Neural cell (in vitro differentiated cells): ENCODE measurements around the gene PTPRN2. TPM values are rescaled to one million over a fixed set of nuclear protein-coding genes. Genes with fewer than 3 reads are reported as not detected.

ENCODE experiments used
- H2AFZ ChIP-seq: fragments of 200-600, 300-800 bp; sonication (generic), shearing (Covaris generic); 2 replicates; pipeline ENCODE4 v1.6.0; 2014; ENCODE audit warnings: low read depth, mild to moderate bottlenecking, antibody characterized with exemption, low read length, moderate library complexity
- H3F3A ChIP-seq: fragments of 200-600 bp; shearing (Covaris generic); 2 replicates; pipeline ENCODE4 v1.6.1; 2016; ENCODE audit warnings: mild to moderate bottlenecking, moderate library complexity, mixed read lengths, antibody characterized with exemption, low read length; ENCODE audit not compliant: insufficient read depth, poor library complexity, severe bottlenecking
- H3K27ac ChIP-seq: fragments of 200-600, 300-800 bp; sonication (generic), shearing (Covaris generic); 2 replicates; pipeline ENCODE4 v1.5.1; 2014; ENCODE audit warnings: mild to moderate bottlenecking, low read length, moderate library complexity
- H3K27me3 ChIP-seq: fragments of 300-800, 200-600 bp; sonication (generic), shearing (Covaris generic); 2 replicates; pipeline ENCODE4 v1.6.0; 2014; ENCODE audit warnings: mild to moderate bottlenecking, low read depth, low read length, moderate library complexity; ENCODE audit not compliant: insufficient read depth
- H3K36me3 ChIP-seq: fragments of 300-800, 200-600 bp; sonication (generic), shearing (Covaris generic); 2 replicates; pipeline ENCODE4 v1.5.1; 2014; ENCODE audit warnings: mild to moderate bottlenecking, antibody characterized with exemption, low read length, moderate library complexity; ENCODE audit not compliant: insufficient read depth
- H3K4me2 ChIP-seq: fragments of 300-800, 200-600 bp; sonication (generic), shearing (Covaris generic); 2 replicates; pipeline ENCODE4 v1.6.0; 2014; ENCODE audit warnings: mild to moderate bottlenecking, low read length
- H3K4me3 ChIP-seq: fragments of 300-800, 200-600 bp; sonication (generic), shearing (Covaris generic); 2 replicates; pipeline ENCODE4 v1.5.1; 2014; ENCODE audit warnings: mild to moderate bottlenecking, low read length, moderate library complexity
- H3K79me2 ChIP-seq: fragments of 200-600 bp; shearing (Covaris generic); replicated peaks from 2 replicates; pipeline ENCODE4 v1.6.0; 2014; ENCODE audit warnings: mild to moderate bottlenecking, low read length, moderate library complexity; ENCODE audit not compliant: insufficient read depth
- H3K9ac ChIP-seq: fragments of 300-800, 200-600 bp; sonication (generic), shearing (Covaris generic); 2 replicates; pipeline ENCODE4 v1.6.1; 2016; ENCODE audit warnings: mild to moderate bottlenecking, low read length, mixed read lengths
- H3K9me2 ChIP-seq: fragments of 200-600 bp; shearing (Covaris generic); 2 replicates; pipeline ENCODE4 v1.6.1; 2016; ENCODE audit warnings: mild to moderate bottlenecking, low read length, mixed read lengths; ENCODE audit not compliant: insufficient read depth
- H3K9me3 ChIP-seq: fragments of 200-600, 300-800 bp; sonication (generic), shearing (Covaris generic); 2 replicates; pipeline ENCODE4 v1.6.1; 2016; ENCODE audit warnings: mild to moderate bottlenecking, mixed run types, low read length, moderate library complexity, mixed read lengths
- H4K20me1 ChIP-seq: fragments of 200-600 bp; shearing (Covaris generic); 2 replicates; pipeline ENCODE4 v1.6.1; 2016; ENCODE audit warnings: mild to moderate bottlenecking, mixed run types; ENCODE audit not compliant: insufficient read depth
- EP300 ChIP-seq: fragments of 450-650 bp; conservative IDR thresholded peaks from 2 replicates; pipeline ENCODE4 v1.6.1; 2014; ENCODE audit warnings: antibody characterized with exemption, mild to moderate bottlenecking, moderate library complexity; ENCODE audit not compliant: poor library complexity, severe bottlenecking
- MXI1 ChIP-seq: fragments of 450-650 bp; conservative IDR thresholded peaks from 2 replicates; pipeline ENCODE4 v1.6.1; 2014; ENCODE audit warnings: antibody characterized with exemption, mild to moderate bottlenecking; ENCODE audit not compliant: poor library complexity, severe bottlenecking
- POLR2AphosphoS5 ChIP-seq: IDR thresholded peaks from 2 replicates; pipeline ENCODE4 v1.6.1; 2012
- polyA plus RNA-seq: library from polyadenylated mRNA; depleted of rRNA; stranded (reverse); fragments of >200 nt; gene quantifications from 2 replicates; pipeline ENCODE4 v1.2.3, GENCODE V29; 2014
- TF ChIP-seq, protein P1 (sequence below): fragments of 450-650 bp; IDR thresholded peaks from 2 replicates; pipeline ENCODE4 v1.5.1; 2014; ENCODE audit warnings: antibody characterized with exemption, mild to moderate bottlenecking, moderate library complexity; ENCODE audit not compliant: poor library complexity, severe bottlenecking
- TF ChIP-seq, protein P2 (sequence below): IDR thresholded peaks from 2 replicates; pipeline ENCODE4 v1.6.1; 2012; ENCODE audit warnings: borderline replicate concordance

PTPRN2 gene
- polyA plus RNA-seq, 1 donor from 2014 or later, result 31.0 TPM

DNA sequence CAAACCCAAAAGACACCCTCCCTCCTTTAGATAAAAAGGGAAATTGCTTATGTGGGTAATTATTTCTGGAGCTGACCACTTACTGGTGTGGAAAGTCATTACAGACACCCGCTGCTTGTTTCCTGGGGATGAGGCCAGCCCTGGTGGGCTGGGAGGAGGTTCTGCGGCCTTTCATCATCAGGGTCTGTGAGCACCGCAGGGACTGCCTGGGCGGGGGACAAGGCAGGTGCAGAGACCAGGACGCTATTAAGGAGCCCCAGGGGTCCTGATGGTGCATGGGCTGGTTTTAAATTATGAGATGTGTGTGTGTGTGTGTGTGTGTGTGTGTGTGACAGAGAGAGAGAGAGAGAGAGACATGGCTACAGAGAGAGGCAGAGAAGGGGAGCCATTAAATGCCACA lies 1079.6 kb downstream of the PTPRN2 start:
- Histone ChIP-seq H3K27me3 (no peaks in the 10 kb centered on the region), H2AFZ (no peak overlapping the region), H3K9me3 (no peaks in the 10 kb centered on the region), H3K9me2 (no peaks in the 10 kb centered on the region), H3K36me3 (no peaks in the 10 kb centered on the region), H3K79me2 (no peaks in the 10 kb centered on the region), H3K4me2 (no peak overlapping the region), H3F3A (no peaks in the 10 kb centered on the region), H4K20me1 (no peaks in the 10 kb centered on the region), H3K27ac (peak overlapping the region; percentile 34), H3K4me3 (no peak overlapping the region), H3K9ac (no peak overlapping the region)
- TF ChIP-seq POLR2AphosphoS5 (no peak), MXI1 (no peak), EP300 (peak; percentile 9)
- TF ChIP-seq, protein P1, sequence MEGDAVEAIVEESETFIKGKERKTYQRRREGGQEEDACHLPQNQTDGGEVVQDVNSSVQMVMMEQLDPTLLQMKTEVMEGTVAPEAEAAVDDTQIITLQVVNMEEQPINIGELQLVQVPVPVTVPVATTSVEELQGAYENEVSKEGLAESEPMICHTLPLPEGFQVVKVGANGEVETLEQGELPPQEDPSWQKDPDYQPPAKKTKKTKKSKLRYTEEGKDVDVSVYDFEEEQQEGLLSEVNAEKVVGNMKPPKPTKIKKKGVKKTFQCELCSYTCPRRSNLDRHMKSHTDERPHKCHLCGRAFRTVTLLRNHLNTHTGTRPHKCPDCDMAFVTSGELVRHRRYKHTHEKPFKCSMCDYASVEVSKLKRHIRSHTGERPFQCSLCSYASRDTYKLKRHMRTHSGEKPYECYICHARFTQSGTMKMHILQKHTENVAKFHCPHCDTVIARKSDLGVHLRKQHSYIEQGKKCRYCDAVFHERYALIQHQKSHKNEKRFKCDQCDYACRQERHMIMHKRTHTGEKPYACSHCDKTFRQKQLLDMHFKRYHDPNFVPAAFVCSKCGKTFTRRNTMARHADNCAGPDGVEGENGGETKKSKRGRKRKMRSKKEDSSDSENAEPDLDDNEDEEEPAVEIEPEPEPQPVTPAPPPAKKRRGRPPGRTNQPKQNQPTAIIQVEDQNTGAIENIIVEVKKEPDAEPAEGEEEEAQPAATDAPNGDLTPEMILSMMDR, result no peak
- TF ChIP-seq, protein P2, sequence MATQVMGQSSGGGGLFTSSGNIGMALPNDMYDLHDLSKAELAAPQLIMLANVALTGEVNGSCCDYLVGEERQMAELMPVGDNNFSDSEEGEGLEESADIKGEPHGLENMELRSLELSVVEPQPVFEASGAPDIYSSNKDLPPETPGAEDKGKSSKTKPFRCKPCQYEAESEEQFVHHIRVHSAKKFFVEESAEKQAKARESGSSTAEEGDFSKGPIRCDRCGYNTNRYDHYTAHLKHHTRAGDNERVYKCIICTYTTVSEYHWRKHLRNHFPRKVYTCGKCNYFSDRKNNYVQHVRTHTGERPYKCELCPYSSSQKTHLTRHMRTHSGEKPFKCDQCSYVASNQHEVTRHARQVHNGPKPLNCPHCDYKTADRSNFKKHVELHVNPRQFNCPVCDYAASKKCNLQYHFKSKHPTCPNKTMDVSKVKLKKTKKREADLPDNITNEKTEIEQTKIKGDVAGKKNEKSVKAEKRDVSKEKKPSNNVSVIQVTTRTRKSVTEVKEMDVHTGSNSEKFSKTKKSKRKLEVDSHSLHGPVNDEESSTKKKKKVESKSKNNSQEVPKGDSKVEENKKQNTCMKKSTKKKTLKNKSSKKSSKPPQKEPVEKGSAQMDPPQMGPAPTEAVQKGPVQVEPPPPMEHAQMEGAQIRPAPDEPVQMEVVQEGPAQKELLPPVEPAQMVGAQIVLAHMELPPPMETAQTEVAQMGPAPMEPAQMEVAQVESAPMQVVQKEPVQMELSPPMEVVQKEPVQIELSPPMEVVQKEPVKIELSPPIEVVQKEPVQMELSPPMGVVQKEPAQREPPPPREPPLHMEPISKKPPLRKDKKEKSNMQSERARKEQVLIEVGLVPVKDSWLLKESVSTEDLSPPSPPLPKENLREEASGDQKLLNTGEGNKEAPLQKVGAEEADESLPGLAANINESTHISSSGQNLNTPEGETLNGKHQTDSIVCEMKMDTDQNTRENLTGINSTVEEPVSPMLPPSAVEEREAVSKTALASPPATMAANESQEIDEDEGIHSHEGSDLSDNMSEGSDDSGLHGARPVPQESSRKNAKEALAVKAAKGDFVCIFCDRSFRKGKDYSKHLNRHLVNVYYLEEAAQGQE, result no peak

DNA sequence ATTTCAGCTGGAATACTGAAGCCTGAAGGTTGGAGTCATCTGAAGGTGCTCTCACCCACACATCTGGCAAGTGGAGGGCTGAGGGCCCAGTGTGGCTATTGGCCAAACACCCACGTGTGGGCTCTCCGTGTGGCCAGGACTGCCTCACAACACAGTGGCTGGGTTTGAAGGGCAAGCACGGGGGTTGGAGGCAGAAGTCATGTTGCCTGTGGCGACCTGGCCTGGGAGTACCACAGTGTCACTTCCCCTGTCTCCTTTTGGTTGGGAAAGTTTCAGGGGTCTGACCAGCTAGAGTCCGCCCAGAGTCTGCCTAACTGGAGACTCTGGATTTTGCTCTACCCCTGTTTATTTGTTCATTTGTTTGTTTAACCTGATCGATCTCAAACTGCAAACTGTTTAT lies 1081.4 kb downstream of the PTPRN2 start:
- TF ChIP-seq, protein P2, result no peak
- TF ChIP-seq POLR2AphosphoS5, result no peak
- TF ChIP-seq, protein P1, result no peak
- TF ChIP-seq EP300, result no peak
- no peak overlapping the region for H2AFZ ChIP-seq
- H3F3A ChIP-seq, result no peaks in the 10 kb centered on the region
- no peaks in the 10 kb centered on the region for H3K36me3 ChIP-seq
- H3K9me2 ChIP-seq, result no peaks in the 10 kb centered on the region
- H4K20me1 ChIP-seq, result no peaks in the 10 kb centered on the region
- H3K4me3 ChIP-seq, result no peak overlapping the region
- H3K9me3 ChIP-seq, result no peaks in the 10 kb centered on the region
- H3K79me2 ChIP-seq, result no peaks in the 10 kb centered on the region
- H3K4me2 ChIP-seq, result no peak overlapping the region
- H3K9ac ChIP-seq, result no peak overlapping the region
- no peak overlapping the region for H3K27ac ChIP-seq
- H3K27me3 ChIP-seq, result no peaks in the 10 kb centered on the region
